GM21723 (cell line): ENCODE results near the gene INSR.
"Not testable (repeated sequence)": the region's sequence is repeated elsewhere in the genome, so short reads cannot be mapped to it uniquely, and the experiment has no call there.

Experiments
- ATAC-seq: cut with Tn5 transposase; IDR thresholded peaks from one replicate; pipeline ENCODE4 v1.9.1; 2021; ENCODE audit warnings: mild to moderate bottlenecking, moderate library complexity; ENCODE audit not compliant: unreplicated experiment

The INSR gene

DNA sequence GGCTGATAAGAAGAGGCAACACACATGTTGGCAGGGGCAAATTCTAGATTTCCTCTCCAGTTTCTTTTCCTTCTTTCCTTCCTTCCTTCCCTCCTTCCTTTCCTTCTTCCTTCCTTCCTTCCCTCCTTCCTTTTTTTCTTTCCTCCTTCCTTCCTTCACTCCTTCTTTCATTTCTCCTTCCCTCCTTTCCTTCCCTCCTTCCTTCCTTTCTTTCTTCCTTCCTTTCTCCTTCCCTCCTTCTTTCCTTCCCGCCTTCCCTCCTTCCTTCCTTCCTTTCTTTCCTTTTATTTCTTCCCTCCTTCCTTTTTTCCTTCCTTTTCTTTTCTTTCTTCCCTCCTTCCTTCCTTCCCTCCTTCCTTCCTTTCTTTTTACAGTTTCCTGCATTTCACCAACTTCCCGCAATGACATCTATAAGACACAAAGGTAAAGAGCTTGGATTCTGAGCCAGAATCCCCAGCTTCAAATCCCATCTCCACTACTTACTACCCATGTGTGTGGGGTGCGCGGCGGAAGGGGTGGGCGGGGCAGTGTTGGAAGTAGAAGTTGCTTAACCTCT is 35.3 kb downstream of the INSR start:
- no peak for ATAC-seq

GRCh38 chr19:7258041-7258839 is 36.0 kb downstream of the INSR start:
- no peak for ATAC-seq

- ATAC-seq, result no peak
Observed at GRCh38 chr19:7257148-7258040, 36.8 kb downstream of the INSR start.

- no peak for ATAC-seq
Observed at GRCh38 chr19:7255631-7256030, 38.6 kb downstream of the INSR start.

- no peak for ATAC-seq
Observed at GRCh38 chr19:7255119-7255518, 39.1 kb downstream of the INSR start.

- ATAC-seq, result no peak
Observed at GRCh38 chr19:7254590-7254989, 39.6 kb downstream of the INSR start.

DNA sequence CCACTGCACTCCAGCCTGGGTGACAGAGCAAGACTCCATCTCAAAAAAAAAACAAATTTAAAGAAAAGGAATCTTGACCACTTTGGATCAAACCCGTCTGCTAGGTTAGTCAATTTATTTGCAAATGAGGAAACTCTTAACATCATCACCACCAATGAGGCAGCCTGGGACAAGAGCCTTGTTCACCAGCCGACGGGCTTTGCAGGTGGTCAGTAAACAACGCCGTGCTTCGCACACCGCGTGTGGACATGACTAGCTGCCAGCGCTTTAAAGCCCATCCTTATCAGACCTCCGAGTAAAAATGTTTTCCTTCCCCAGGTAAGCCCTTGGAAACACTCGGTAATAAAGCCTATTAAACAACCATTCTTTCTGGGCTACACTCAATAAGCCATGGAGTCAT is 41.9 kb downstream of the INSR start:
- no peak for ATAC-seq

DNA sequence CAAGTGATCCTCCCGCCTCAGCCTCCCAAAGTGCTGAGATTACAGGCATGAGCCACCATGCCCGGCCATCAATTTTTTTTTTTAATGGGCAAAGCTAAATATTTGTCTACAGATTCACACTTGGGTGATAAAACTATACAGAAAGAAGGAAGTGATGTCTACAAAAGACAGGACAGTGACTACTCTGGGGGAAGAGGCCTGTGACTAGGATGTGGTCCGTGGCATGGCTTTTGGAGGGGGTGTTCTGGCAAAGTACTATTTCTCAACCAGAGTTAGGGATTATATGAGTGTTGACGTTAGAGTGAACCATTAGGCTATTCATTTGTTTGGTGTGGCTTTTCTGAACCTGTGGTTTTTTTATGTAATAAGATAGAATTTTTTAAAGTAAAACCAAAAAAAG is 42.7 kb downstream of the INSR start:
- no peak for ATAC-seq

- no peak for ATAC-seq
Observed at GRCh38 chr19:7250951-7251350, 43.3 kb downstream of the INSR start.

DNA sequence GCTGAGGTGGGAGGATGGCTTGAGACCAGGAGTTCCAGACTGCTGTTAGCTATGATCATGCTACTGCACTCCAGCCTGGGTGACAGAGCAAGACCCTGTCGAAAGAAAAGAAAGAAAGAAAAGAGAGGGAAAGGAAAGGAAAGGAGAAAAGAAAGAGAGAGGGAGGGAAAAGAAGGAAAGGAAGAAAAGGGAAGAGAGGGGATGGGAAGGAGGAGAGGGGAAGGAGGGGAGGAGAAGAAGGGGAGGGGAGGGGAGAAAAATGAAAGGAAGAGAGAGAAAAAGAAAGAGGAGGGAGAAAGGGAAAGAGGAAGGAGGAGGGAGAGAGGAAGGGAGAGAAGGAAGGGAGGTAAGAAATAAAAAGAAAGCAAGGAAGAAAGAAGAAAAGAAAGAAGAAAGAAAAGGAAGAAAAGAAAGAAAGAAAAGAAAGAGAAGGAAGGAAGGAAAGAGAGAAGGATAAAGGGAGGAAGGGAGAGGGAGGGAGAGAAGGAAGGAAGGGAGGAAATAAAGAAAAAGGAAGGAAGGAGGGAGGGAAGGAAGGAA is 44.1 kb downstream of the INSR start:
- no peak for ATAC-seq

GRCh38 chr19:7247155-7247554 is 47.1 kb downstream of the INSR start:
- ATAC-seq, result no peak

- no peak for ATAC-seq
Observed at GRCh38 chr19:7246601-7247000, 47.6 kb downstream of the INSR start.

GRCh38 chr19:7242601-7243258 is 51.5 kb downstream of the INSR start:
- ATAC-seq, result no peak

DNA sequence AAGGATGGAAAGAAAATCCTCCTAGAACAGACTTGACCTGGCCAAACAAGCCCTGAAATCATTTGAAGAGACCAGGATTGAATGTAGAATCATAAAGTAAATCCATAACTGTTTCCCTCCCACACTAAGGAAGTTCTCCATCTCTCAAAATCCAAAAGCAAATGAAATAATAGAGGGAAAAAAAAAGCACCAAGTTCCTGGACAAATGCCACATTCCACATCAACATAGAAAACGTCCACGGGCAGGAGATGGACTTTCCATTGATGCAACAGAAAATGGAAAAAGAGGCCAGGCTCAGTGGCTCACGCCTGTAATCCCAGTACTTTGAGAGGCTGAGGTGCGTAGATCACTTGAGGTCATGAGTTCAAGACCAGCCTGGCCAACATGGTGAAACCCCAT is 56.2 kb downstream of the INSR start:
- no peak for ATAC-seq

DNA sequence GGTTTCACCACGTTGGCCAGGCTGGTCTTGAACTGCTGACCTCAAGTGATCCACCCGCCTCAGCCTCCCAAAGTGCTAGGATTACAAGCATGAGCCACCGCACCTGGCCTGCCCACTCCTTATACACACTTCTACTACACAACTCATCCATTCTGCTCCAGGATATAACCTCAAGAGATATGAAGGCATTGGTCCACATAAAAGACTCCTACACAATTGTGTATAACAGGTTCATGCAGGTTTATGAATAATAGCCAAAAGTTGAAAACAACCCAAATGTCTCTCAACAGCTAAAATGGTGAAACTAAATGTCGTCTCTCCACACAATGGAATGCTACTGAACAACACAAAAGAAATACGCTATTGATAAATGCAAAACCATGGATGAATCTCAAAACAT is 58.1 kb downstream of the INSR start:
- no peak for ATAC-seq

GRCh38 chr19:7230826-7231225 is 63.4 kb downstream of the INSR start:
- ATAC-seq, result no peak

DNA sequence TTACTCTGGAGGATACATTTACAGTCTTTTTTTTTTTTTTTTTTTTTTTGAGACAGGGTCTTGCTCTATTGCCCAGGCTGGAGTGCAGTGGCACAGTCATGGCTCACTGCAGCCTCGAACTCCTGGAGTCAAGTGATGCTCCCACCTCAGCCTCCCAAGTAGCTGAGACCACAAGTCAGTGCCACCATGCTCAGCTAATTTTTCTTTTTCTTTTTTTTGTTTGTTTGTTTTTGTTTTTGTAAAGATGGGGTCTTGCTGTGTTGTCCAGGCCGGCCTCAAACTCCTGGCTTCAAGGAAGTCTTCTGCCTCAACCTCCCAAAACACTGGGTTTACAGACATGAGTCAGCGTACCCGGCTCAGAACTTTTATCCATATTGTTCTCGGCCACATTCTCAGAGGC is 64.5 kb downstream of the INSR start:
- no peak for ATAC-seq

DNA sequence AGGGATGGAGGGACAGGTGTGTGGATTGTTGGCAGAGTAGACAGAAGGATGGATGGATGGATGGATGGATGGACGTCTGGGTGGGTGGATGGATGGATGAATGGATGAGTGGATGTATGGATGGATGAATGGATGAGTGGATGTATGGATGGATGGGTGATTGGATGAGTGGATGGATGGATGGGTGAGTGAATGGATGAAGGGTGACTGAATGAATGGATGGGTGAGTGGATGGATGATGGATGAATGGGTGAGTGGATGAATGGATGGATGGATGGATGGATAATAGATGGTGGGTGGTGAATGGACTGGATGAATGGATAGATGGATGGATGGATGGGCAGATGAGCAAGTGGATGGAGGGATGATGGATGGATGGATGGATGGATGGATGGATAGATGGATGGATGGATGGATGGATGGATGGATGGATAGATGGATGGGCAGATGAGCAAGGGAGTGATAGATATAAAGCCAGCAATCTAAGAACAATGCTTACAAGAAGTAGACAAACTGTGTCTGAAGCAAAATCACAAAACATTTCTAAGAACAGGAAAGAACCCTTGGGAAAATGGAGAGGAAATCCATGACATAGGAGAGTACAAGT is 65.2 kb downstream of the INSR start:
- ATAC-seq, result no peak

DNA sequence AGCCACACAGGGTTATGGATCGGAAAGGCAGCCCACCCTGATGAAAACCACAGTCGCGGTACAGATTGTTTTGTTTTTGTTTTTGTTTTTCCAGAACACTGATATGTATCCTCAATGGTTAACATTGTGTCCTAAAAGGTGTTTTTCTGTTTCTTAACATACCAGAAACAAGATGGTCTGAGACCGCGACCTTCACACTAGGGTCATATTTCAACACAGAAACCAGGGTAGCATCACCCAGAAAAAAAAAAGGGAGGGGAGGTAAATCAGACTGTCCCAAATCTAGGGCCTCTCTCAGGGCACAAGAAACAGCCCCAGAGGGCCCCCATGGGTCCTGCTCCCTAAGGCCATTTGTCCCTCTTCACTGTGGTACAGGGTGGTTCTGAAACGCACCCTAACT is 66.5 kb downstream of the INSR start:
- no peak for ATAC-seq

DNA sequence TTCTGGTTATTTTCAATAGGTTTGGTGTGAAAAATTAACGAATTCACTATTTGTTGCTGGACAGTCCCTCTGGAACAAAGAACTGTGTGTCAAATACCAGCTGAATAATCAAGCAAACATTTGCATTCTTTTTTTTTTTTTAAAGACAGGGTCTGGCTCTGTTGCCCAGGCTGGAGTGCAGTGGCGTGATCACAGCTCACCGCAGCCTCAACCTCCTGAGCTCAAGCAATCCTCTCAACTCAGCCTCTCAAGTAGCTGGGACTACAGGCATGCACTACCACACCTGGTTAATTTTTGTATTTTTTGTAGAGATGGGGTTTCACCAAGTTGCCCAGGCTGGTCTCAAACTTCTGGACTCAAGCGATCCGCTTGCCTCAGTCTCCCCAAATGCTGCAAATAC is 67.1 kb downstream of the INSR start:
- ATAC-seq, result not testable (repeated sequence)

DNA sequence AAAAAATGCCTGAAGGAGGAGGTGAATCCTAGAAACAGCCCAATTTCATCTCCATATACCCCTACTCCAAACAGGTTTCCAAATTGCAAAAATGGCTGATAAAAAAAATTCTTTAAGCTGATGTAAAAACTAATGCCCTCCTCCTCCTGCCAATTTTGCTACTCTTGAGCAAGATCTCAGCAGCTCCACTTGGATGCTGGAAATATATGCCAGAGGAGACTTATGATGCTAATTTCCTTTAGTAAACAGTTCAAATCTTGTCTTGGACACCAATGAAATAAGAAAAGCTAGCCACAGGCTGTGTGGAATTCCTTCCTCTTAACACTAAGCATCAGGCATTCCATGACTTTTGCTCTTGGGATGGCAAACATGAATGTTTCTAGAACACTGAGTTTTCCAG is 67.5 kb downstream of the INSR start:
- no peak for ATAC-seq
